Fibroblast of lung (primary cell): ENCODE measurements around the gene DDRGK1. TPM values are rescaled to one million over a fixed set of nuclear protein-coding genes. Genes with fewer than 3 reads are reported as not detected.

Experiments
- DNase-seq, 2 donors: peaks; one replicate each; pipeline versions ENCODE4 v3.0.0 to v3.0.0-alpha.2; 2010; ENCODE audit warnings: low read depth in 2 of 2
- H2AFZ ChIP-seq: 2 replicates; pipeline ENCODE4 v1.5.1; 2012; ENCODE audit warnings: low read length, control low read depth, inconsistent platforms
- H3K27ac ChIP-seq: 2 replicates; pipeline ENCODE4 v1.5.1; 2011; ENCODE audit warnings: low read length, control low read depth; ENCODE audit not compliant: insufficient read depth
- H3K27me3 ChIP-seq: 2 replicates; pipeline ENCODE4 v1.5.1; 2011; ENCODE audit warnings: mild to moderate bottlenecking, low read length; ENCODE audit not compliant: control insufficient read depth, insufficient read depth
- H3K36me3 ChIP-seq: 2 replicates; pipeline ENCODE4 v1.5.1; 2011; ENCODE audit warnings: low read length; ENCODE audit not compliant: control insufficient read depth, insufficient read depth
- H3K4me1 ChIP-seq: 2 replicates; pipeline ENCODE4 v1.5.1; 2011; ENCODE audit warnings: low read length; ENCODE audit not compliant: control insufficient read depth, insufficient read depth; ENCODE audit errors: extremely low read depth
- H3K4me2 ChIP-seq: 2 replicates; pipeline ENCODE4 v1.5.1; 2011; ENCODE audit warnings: low read length, control low read depth; ENCODE audit not compliant: insufficient read depth; ENCODE audit errors: extremely low read depth
- H3K4me3 ChIP-seq, 4 experiments: fragments of 200-600 bp in 1 of 4; sonication (generic) in 1 of 4; replicated peaks in 1 of 4; 2 replicates each; pipeline ENCODE4 v1.5.1; 2011 to 2016; ENCODE audit warnings: low read length in 4 of 4, low read depth in 3 of 4, mild to moderate bottlenecking in 3 of 4, control low read depth in 2 of 4, inconsistent platforms in 1 of 4, mixed read lengths in 1 of 4; ENCODE audit not compliant: insufficient read depth in 1 of 4; ENCODE audit errors: control extremely low read depth in 1 of 4
- H3K79me2 ChIP-seq: 2 replicates; pipeline ENCODE4 v1.5.1; 2012; ENCODE audit warnings: mild to moderate bottlenecking, low read length, inconsistent platforms; ENCODE audit not compliant: control insufficient read depth, insufficient read depth
- H3K9ac ChIP-seq: 2 replicates; pipeline ENCODE4 v1.5.1; 2011; ENCODE audit warnings: mild to moderate bottlenecking, low read length, control low read depth; ENCODE audit not compliant: insufficient read depth
- H3K9me3 ChIP-seq: 2 replicates; pipeline ENCODE4 v1.5.1; 2012; ENCODE audit warnings: low read depth, low read length; ENCODE audit not compliant: control insufficient read depth, insufficient read depth
- H4K20me1 ChIP-seq: 2 replicates; pipeline ENCODE4 v1.5.1; 2011; ENCODE audit warnings: low read length; ENCODE audit not compliant: control insufficient read depth, insufficient read depth; ENCODE audit errors: extremely low read depth
- EZH2 ChIP-seq: IDR thresholded peaks from 2 replicates; pipeline ENCODE4 v1.5.1; 2012; ENCODE audit warnings: low read length, control low read depth, mild to moderate bottlenecking; ENCODE audit errors: missing control alignments
- polyA plus RNA-seq, 2 donors: library from polyadenylated mRNA; depleted of rRNA in 1 of 2; stranded (reverse) in 1 of 2; unstranded in 1 of 2; fragments of >200 nt; gene quantifications; 2 replicates each; pipeline ENCODE4 v1.2.1, GENCODE V29; 2011 to 2012; ENCODE audit warnings: missing spikeins in 1 of 2
- total RNA-seq: library from RNA; depleted of rRNA; stranded (reverse); fragments of >200 nt; gene quantifications from 2 replicates; pipeline ENCODE4 v1.2.1, GENCODE V29; 2014
- TF ChIP-seq, protein P1 (sequence below), 2 donors: IDR thresholded peaks in 1 of 2; conservative IDR thresholded peaks in 1 of 2; 1 replicate in 1 of 2; 2 replicates in 1 of 2; pipeline ENCODE4 v1.5.1; 2011 to 2012; ENCODE audit warnings: low read length in 2 of 2, control low read depth in 1 of 2, inconsistent platforms in 1 of 2, low read depth in 1 of 2, mild to moderate bottlenecking in 1 of 2

Gene DDRGK1
- total and polyA plus RNA-seq, 2 donors (not counting 1 experiment from before 2014, with no cell fraction given) = 35.5 to 37.5 TPM

GRCh38 chr20:3248993-3249347, 44.5 kb upstream of the DDRGK1 start:
- H3K4me3 ChIP-seq = peak overlapping the region in 1 of 4 experiments; percentile 4
- TF ChIP-seq, protein P1, sequence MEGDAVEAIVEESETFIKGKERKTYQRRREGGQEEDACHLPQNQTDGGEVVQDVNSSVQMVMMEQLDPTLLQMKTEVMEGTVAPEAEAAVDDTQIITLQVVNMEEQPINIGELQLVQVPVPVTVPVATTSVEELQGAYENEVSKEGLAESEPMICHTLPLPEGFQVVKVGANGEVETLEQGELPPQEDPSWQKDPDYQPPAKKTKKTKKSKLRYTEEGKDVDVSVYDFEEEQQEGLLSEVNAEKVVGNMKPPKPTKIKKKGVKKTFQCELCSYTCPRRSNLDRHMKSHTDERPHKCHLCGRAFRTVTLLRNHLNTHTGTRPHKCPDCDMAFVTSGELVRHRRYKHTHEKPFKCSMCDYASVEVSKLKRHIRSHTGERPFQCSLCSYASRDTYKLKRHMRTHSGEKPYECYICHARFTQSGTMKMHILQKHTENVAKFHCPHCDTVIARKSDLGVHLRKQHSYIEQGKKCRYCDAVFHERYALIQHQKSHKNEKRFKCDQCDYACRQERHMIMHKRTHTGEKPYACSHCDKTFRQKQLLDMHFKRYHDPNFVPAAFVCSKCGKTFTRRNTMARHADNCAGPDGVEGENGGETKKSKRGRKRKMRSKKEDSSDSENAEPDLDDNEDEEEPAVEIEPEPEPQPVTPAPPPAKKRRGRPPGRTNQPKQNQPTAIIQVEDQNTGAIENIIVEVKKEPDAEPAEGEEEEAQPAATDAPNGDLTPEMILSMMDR (conservative IDR thresholded peaks at IDR 0.05 in 1 of 2, IDR thresholded peaks at IDR 0.05 in 1 of 2; ENCODE audit: low read depth in 1 of 2, low read length in 2 of 2) = no peak
- TF ChIP-seq EZH2 = no peak

DNA sequence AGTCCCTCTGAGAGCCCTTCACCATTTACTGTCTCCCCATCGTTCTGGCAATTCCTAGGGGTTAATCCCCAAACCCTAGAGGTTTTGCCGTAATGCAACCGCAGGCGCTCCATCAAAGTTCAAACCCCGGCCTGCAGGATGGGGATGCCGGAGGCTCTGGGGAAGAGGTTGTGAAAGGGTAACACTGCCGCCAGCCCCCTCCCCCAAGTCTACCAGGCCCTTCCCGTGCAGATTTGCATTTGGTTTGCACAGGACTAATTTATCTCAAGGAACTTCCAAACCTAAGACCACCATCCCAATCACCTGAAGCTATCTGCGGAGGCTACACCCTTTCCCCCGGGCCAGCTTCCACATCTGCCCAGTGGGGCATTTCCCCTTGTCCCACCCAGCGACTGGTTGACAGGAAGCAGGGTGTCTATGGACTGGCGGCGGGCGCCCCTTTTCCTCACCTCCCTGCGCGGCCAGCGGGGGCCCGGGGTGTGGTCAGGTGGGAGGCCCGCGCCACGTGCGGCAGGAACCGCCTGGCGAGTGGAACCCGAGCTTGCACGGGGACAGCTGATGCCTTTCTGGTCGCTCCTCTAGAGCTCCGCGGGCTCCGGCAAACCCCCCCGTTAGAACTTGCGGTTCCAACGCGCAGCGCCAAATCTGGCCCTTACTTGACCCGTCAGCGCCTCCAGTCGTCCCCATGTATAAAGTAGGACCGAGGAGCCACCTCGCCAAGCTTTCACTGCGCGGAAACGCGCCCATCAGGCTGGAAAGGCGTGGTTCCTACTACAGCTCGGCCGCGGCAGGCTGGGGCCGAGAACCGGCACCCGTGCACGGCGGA, 43.9 kb upstream of the DDRGK1 start:
- H2AFZ ChIP-seq = no peak overlapping the region
- TF ChIP-seq EZH2 = no peak
- TF ChIP-seq, protein P1 (conservative IDR thresholded peaks at IDR 0.05 in 1 of 2, IDR thresholded peaks at IDR 0.05 in 1 of 2; ENCODE audit: low read depth in 1 of 2, low read length in 2 of 2) = no peak
- DNase-seq = peak; percentile 33 to 34

More at GRCh38 chr20:3248993-3249347, 44.5 kb upstream of the DDRGK1 start:
- Histone ChIP-seq H2AFZ (no peak overlapping the region), H3K79me2 (no peaks in the 10 kb centered on the region), H3K9me3 (no peaks in the 10 kb centered on the region), H4K20me1 (no peaks in the 10 kb centered on the region), H3K4me2 (peak overlapping the region; percentile 32), H3K4me1 (no peaks in the 10 kb centered on the region), H3K27me3 (peaks cover 5% of the 10 kb centered on the region), H3K36me3 (peaks cover 5% of the 10 kb centered on the region), H3K9ac (no peak overlapping the region), H3K27ac (no peak overlapping the region)
- no peak for DNase-seq

GRCh38 chr20:3247638-3248037, 43.2 kb upstream of the DDRGK1 start:
- Histone ChIP-seq H3K4me1 (no peaks in the 10 kb centered on the region), H3K9ac (no peak overlapping the region), H2AFZ (no peak overlapping the region), H3K4me3 (no peak overlapping the region), H4K20me1 (no peaks in the 10 kb centered on the region), H3K27ac (no peak overlapping the region), H3K4me2 (no peak overlapping the region), H3K79me2 (no peaks in the 10 kb centered on the region), H3K27me3 (peaks cover 5% of the 10 kb centered on the region), H3K9me3 (no peaks in the 10 kb centered on the region), H3K36me3 (peaks cover 4% of the 10 kb centered on the region)
- DNase-seq = no peak
- no peak for TF ChIP-seq EZH2
- TF ChIP-seq, protein P1 (conservative IDR thresholded peaks at IDR 0.05 in 1 of 2, IDR thresholded peaks at IDR 0.05 in 1 of 2; ENCODE audit: low read depth in 1 of 2, low read length in 2 of 2) = no peak

More for the DNA sequence above, 43.9 kb upstream of the DDRGK1 start:
- Histone ChIP-seq H3K36me3 (peaks cover 4% of the 10 kb centered on the region), H3K9me3 (no peaks in the 10 kb centered on the region), H3K4me1 (no peaks in the 10 kb centered on the region), H3K4me2 (peak overlapping the region; percentile 32), H3K4me3 (peak overlapping the region in 1 of 4 experiments; percentile 4), H3K27me3 (peaks cover 5% of the 10 kb centered on the region), H3K79me2 (no peaks in the 10 kb centered on the region), H4K20me1 (no peaks in the 10 kb centered on the region), H3K27ac (no peak overlapping the region), H3K9ac (peak overlapping the region; percentile 20)
